Anterior cingulate cortex (tissue), 58 donors: ENCODE results near the gene ANKLE2.

Source experiments
- DNase-seq, 58 donors: peaks; one replicate each; lab custom pipeline; 2025; lab: John Stamatoyannopoulos, UW

The ANKLE2 gene

GRCh38 chr12:132723764-132724140 lies 37.9 kb downstream of the ANKLE2 start:
- DNase-seq: no peak

DNA sequence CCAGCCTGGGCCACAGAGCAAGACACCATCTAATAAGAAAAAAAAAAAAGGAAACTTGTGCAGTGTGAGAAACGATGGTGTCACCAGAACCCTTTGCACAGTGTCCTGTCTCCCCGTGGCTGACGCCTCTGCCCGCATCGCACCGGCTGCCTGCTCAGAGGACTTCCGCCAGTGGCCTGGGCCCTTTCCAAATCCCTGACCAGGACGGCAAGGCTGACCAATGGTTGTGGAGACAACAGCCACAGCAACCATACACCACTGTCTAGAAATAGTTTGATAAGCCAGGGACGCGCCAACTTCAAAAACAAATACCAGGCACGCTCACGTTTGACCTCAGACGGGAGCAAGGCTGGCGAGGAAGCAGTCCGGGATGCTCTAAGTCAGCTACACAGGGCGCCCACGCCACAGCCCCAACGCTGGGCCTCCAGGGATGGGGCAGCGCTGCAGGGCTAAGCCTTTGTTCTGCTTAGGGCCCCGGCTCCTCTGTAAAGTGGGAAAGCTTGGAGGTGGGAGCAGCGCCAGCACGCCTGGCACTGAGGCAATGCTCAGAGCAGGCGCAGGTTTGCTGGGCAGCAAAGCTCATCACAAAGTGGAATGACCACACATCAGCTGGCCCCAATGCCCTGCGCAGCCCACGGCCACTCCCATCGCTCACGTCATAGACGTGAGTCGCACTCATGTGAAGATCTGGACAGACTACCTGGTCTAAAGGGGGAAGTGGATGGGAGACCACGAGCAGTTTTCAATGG lies 38.4 kb downstream of the ANKLE2 start:
- no peak for DNase-seq

DNA sequence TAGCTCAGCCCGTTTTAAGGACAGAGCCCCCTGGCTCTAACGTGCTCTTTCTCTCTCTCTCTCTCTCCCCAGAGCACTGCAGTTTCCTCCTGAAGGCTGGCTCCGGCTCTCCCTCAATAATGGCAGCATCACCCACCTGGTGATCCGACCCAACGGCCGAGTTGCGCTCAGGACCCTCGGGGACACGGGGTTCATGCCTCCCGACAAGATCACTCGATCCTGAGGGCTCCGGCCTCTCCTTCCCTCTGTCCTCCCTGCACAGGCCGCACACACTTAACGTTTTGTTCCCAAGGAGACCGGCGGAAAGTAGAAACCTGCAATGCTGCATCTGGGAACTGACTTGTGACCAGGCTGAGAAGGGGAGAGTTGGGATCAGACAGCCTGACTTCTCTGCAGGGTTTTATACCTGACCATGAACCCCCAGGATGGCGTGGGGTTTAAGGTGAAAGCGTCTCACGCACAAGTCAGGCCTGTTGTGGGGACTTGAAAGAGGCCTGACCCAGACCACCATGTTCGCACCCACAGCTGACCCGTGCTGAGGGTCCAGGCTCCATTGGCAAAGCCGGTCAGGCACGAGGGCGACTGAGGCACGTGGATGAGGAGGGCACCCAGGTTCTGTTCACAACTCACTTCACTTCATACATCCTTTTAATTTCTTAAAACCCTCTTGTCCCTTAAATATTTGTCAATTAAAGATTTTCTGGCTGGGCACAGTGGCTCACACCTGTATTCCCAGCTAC lies 40.9 kb downstream of the ANKLE2 start:
- DNase-seq: no peak

DNA sequence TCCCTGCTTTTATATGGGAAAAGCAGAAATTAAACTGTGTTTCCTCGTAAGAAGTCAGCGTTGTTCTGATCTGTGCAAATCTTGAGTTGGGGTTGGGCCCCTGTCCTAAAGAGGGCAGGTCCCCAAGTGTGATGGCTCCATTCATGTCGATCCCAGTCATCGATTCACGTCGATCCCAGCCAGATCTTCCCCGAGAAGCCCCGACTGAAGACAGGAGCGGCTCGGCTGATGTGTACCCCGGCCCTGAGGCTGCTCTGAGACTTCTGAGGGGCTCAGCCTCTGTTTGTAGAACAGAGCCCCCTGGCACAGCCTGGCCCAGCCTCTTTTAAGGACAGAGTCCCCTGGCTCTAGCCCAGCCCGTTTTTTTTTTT lies 41.7 kb downstream of the ANKLE2 start:
- no peak for DNase-seq

DNA sequence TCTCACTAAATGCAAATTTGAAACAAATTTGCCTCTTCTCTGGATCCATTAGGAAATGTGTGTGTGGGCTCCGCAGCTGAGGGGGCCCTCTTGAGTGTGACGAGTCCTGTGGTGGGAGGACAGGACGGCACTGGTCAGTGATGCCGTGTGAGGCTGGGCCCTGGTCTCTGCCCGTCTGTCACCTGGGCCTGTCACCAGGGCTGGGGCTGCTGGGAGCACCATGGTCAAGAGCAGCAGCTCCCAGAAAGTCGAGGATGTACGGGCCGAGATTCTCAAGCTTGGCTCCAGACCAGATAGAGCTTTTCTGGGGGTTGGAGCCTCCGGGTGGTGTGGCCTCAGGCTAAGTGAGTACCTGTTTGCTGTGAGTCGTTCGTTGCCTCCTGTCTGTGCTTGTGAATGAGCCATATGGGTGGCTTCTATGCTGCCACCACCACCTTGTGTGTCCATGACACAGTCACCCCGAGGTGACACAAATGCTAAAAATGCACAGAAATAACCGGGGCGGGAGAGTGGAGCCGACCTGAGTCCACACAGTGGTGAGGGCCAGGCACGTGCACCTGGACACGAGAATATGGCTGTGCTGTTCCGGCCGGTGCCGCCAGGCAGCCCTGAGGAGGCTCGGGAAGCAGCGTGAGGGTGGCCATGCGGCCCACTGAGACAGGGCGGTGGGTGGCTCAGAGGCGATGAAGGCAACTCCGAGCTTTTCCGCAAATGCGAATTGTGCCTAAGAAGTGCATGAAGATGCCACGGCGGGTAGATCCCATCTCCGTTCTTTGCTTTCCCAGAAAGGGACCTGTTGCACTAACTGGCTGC lies 42.3 kb downstream of the ANKLE2 start:
- DNase-seq: no peak

- no peak for DNase-seq
These were observed 43.0 kb downstream of the ANKLE2 start for GRCh38 chr12:132718644-132719043.

DNA sequence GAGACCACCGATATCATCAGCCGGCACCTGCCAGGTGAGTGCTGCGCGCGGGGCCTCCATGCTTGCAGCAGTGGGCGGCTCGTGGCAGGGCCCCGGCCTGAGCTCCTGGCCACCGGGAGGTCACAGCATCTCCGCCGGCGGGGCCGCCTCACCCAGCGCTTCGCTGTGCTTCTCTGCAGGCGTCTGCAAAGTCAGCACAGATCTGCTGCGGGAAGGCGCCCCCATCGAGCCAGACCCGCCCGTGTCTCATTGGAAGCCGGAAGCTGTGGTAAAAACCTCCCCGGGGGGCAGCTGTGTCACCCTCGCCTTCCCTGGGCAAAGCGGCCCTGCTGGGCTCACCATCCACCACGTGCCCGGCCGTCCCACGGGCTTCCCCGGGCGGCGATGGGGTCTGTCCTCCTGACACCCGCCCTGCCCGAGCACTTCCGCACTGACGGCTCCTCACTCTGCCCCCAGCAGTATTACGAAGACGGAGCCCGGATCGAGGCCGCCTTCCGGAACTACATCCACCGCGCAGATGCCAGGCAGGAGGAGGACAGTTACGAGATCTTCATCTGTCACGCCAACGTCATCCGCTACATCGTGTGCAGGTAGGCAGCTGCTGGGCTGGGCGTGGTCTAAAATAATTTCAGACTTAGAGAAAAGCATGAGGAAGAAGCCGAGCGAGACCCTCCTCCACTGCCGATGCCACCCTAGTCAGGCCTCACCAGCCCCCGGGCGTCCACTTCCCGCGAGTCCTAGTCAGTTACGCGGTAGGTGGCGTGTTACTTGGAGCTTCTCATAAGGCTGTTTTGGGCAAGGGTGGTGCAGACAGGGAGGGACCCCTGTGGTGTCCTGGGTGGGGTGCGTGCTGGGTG lies 43.9 kb downstream of the ANKLE2 start:
- no peak for DNase-seq

- DNase-seq: no peak
These were observed 44.6 kb downstream of the ANKLE2 start for GRCh38 chr12:132717011-132717410.

GRCh38 chr12:132716356-132716755 lies 45.3 kb downstream of the ANKLE2 start:
- DNase-seq: no peak

- no peak for DNase-seq
These were observed 45.8 kb downstream of the ANKLE2 start for GRCh38 chr12:132715874-132716273.

DNA sequence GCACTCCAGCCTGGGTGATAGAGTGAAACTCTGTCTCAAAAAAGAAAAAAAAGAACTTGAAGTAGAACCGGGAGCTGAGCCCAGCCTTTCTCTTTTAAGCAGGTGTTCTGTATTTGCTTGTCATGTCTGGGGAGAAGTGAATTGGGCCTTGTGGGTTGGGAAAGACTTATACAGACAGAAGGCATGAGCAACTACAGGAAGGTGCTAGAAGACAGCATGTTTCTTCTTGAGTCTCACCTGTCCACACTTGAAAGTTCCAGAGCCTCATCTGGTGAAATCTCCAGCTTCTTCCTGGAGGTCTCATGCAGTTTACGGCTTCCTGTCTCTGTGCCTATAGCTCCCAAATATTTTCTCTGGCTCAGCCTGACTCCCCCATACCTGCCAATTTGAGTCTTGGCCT lies 48.5 kb downstream of the ANKLE2 start:
- no peak for DNase-seq

- DNase-seq: peak in 3 of 58 donors; percentile 26 to 61 (median 55)
These were observed 50.4 kb downstream of the ANKLE2 start for GRCh38 chr12:132711080-132711843.

DNA sequence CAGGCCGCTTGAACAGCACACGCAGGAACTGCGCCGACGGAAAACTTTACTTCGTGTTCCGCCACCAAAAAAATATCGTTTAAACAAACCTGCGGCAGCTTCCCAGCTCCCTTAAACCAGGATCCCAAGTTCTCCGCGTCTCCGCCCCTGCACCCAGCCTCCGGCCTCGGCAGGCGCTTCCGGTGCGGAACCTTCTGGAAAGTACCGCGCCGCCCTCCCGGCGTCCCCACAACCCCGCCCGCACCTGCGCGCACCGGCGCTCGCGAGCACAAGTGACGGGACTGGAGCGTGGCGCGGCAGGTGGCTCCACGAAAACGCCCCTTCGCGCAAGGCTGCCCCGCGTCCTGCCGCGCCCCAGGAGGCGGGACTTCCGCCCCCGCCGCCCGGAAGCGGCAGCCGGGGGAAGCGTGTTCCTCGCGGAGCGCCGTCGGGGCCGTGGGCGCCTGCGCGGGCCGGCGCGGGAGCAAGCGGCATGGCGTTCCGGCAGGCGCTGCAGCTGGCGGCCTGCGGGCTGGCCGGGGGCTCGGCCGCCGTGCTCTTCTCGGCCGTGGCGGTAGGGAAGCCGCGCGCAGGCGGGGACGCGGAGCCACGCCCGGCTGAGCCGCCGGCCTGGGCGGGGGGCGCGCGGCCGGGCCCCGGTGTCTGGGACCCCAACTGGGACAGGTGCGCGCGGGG lies 51.1 kb downstream of the ANKLE2 start, which contains the start of gene PGAM5:
Gene PGAM5 (plus strand): TSS at position 438 of the 675 bp plus-strand sequence. CDS start 35 bp downstream, at position 473.
- peak in 57 of 58 donors; percentile 15 to 87 (median 68) for DNase-seq

DNA sequence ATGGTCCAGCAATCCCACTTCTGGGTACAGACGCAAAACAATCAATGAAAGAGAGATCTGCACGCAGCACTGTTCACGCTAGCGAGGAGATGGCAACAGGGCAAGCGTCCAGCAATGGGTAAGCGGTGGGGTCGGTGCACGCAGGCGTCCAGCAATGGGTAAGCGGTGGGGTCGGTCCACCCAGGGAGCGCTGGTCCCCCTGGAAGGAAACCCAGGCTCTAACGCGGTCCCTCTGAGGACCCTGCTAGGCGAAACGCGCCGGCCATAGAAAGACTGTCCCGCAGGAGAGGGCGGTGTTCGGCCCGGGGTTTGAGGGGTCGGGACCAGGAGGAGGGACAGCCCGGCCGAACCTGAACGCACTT lies 51.6 kb downstream of the ANKLE2 start:
- peak in 8 of 58 donors; percentile 10 to 63 (median 48) for DNase-seq

- DNase-seq: no peak
These were observed 53.5 kb downstream of the ANKLE2 start for GRCh38 chr12:132708150-132708549.

GRCh38 chr12:132707241-132707640 lies 54.4 kb downstream of the ANKLE2 start:
- no peak for DNase-seq

DNA sequence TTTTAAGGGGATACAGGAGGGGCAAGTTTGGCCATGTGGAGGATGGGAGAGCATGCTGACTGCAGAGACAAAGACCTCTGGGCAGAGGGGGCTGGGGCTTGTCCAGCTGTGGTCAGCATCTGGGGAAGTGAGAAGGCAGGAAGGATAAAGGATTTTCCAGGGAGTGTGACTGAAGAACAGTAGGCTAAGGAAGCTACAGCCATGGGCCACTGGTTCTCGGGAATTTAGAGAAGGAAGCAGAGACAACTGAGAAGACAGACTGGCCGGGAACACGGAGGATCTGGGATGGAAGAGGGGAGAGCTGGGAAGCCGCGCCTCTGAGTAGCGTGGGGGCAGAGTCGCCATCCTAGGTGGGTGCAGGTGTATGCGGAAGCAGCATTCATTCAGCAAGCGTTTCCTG lies 58.0 kb downstream of the ANKLE2 start:
- no peak for DNase-seq

GRCh38 chr12:132702640-132703039 lies 59.0 kb downstream of the ANKLE2 start:
- DNase-seq: no peak
